Measurements from ENCODE around the gene C16orf74. TPM values are rescaled to one million over a fixed set of nuclear protein-coding genes. Genes with fewer than 3 reads are reported as not detected.
A peak's percentile ranks its signal among the peaks of the same experiment; 100 is the strongest.

C16orf74 gene
- total and polyA plus RNA-seq, 11 donors, result 0.53 to 4.1 (median 1.6) TPM

- Histone ChIP-seq H3K36me3 (no peaks in the 10 kb centered on the region), H3K27me3 (no peaks in the 10 kb centered on the region), H3K4me1 (peaks cover 0 to 26% (median 0%) of the 10 kb centered on the region in 12 donors), H3K9me3 (no peaks in the 10 kb centered on the region), H3K27ac (no peak overlapping the region), H3K4me3 (no peak overlapping the region)
- no peak for DNase-seq
- ATAC-seq, result no peak
- 73 to 89% (median 78%) methylated on average over 4 to 5 of the region's 5 CpGs for WGBS, 4 donors
- TF ChIP-seq POLR2A (IDR thresholded peaks at IDR 0.05) (no peak), CTCF (IDR thresholded peaks at IDR 0.05) (no peak)
- intact Hi-C loops (cut with DNase I), result no loop called here
Observed at GRCh38 chr16:85731179-85731578, 19.7 kb downstream of the C16orf74 start.

- no peaks in the 10 kb centered on the region for H3K36me3 ChIP-seq
- H3K4me1 ChIP-seq, result peaks cover 0 to 21% (median 0%) of the 10 kb centered on the region in 12 donors
- no peak for ATAC-seq
- peak overlapping the region in 1 of 12 donors; percentile 57 for H3K27ac ChIP-seq
- WGBS, 4 donors, result 85 to 100% (median 88%) methylated on average over 5 of the region's 5 CpGs
- no peak for DNase-seq
- H3K27me3 ChIP-seq, result no peaks in the 10 kb centered on the region
- no peaks in the 10 kb centered on the region for H3K9me3 ChIP-seq
- intact Hi-C loops (cut with DNase I), result no loop called here
- TF ChIP-seq CTCF (IDR thresholded peaks at IDR 0.05), result no peak
- TF ChIP-seq POLR2A (IDR thresholded peaks at IDR 0.05), result no peak
- peak overlapping the region in 1 of 12 donors; percentile 25 for H3K4me3 ChIP-seq
Observed at GRCh38 chr16:85730186-85730465, 20.8 kb downstream of the C16orf74 start.

GRCh38 chr16:85729452-85730185 lies 21.3 kb downstream of the C16orf74 start:
- intact Hi-C loops (cut with DNase I), result loop anchor here in 2 of 10 donors (5.0 to 10.0 kb wide), 2 partner anchors 62 to 625 kb away; no protein-coding TSS in a partner anchor
- DNase-seq (no peak), ATAC-seq (no peak)
- H3K4me1 ChIP-seq, result peaks cover 0 to 16% (median 0%) of the 10 kb centered on the region in 12 donors
- TF ChIP-seq CTCF (IDR thresholded peaks at IDR 0.05), result no peak
- TF ChIP-seq POLR2A (IDR thresholded peaks at IDR 0.05), result no peak
- H3K4me3 ChIP-seq, result peak overlapping the region in 1 of 12 donors; percentile 25
- H3K36me3 ChIP-seq, result no peaks in the 10 kb centered on the region
- H3K27ac ChIP-seq, result peak overlapping the region in 1 of 12 donors; percentile 57
- WGBS, 4 donors, result 68 to 79% (median 75%) methylated on average over 16 of the region's 16 CpGs
- no peaks in the 10 kb centered on the region for H3K27me3 ChIP-seq
- no peaks in the 10 kb centered on the region for H3K9me3 ChIP-seq

- TF ChIP-seq POLR2A (IDR thresholded peaks at IDR 0.05) (no peak), CTCF (IDR thresholded peaks at IDR 0.05) (no peak)
- Histone ChIP-seq H3K27me3 (no peaks in the 10 kb centered on the region), H3K4me3 (no peak overlapping the region), H3K9me3 (no peaks in the 10 kb centered on the region), H3K4me1 (peaks cover 0 to 14% (median 0%) of the 10 kb centered on the region in 12 donors), H3K27ac (no peak overlapping the region), H3K36me3 (no peaks in the 10 kb centered on the region)
- no peak for DNase-seq
- intact Hi-C loops (cut with DNase I), result loop anchor here in 2 of 10 donors (5.0 to 10.0 kb wide), 2 partner anchors 62 to 624 kb away; no protein-coding TSS in a partner anchor
- no peak for ATAC-seq
- 71 to 75% (median 73%) methylated on average over 5 to 7 of the region's 7 CpGs for WGBS, 4 donors
Observed at GRCh38 chr16:85728879-85729278, 22.0 kb downstream of the C16orf74 start.
